ENCODE data around the gene UCKL1.

Gene UCKL1

DNA sequence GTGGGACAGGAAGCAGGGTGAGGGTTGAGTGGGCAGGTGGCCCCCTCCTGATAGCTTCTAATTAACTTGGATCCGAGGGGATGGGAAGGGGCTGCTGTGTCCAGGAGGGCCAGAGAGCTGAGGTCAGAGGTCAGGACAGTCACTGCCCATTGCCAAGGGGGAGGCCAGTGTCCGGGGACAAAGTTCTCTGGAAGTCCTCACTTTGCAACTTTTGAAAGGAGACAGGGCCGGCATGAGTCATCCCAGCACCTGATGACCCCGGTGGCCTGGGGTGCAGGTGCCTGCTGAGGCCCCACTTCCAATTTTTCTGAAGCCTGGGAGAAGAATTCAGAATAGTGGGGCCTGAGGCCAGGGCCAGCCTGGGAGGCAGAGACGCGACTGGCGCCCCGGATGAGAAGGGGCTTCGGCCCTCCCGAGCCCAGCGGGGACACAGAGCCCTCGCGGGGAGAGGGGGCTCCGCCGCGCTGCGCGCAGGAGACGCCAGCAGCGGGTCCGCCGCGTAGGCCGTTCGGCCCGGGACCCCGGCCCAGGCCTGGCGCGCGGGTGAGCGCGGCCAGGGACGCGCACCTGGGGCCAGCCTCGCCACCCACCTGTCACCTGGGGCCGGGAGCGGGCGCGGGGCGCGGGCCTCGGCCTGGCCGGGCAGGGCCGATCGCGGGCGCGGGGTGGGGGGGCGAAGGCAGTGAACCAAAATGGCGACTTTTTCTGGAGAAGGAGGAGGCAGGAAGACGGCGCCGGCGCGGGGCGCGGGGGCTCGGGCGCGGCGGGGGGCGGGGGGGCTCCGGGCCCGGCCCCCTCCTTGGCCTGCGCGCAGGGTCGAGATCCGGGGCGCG, 12.9 kb upstream of the UCKL1 start:
- TF ChIP-seq, protein P1, sequence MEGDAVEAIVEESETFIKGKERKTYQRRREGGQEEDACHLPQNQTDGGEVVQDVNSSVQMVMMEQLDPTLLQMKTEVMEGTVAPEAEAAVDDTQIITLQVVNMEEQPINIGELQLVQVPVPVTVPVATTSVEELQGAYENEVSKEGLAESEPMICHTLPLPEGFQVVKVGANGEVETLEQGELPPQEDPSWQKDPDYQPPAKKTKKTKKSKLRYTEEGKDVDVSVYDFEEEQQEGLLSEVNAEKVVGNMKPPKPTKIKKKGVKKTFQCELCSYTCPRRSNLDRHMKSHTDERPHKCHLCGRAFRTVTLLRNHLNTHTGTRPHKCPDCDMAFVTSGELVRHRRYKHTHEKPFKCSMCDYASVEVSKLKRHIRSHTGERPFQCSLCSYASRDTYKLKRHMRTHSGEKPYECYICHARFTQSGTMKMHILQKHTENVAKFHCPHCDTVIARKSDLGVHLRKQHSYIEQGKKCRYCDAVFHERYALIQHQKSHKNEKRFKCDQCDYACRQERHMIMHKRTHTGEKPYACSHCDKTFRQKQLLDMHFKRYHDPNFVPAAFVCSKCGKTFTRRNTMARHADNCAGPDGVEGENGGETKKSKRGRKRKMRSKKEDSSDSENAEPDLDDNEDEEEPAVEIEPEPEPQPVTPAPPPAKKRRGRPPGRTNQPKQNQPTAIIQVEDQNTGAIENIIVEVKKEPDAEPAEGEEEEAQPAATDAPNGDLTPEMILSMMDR (IDR thresholded peaks at IDR 0.05), result no peak

DNA sequence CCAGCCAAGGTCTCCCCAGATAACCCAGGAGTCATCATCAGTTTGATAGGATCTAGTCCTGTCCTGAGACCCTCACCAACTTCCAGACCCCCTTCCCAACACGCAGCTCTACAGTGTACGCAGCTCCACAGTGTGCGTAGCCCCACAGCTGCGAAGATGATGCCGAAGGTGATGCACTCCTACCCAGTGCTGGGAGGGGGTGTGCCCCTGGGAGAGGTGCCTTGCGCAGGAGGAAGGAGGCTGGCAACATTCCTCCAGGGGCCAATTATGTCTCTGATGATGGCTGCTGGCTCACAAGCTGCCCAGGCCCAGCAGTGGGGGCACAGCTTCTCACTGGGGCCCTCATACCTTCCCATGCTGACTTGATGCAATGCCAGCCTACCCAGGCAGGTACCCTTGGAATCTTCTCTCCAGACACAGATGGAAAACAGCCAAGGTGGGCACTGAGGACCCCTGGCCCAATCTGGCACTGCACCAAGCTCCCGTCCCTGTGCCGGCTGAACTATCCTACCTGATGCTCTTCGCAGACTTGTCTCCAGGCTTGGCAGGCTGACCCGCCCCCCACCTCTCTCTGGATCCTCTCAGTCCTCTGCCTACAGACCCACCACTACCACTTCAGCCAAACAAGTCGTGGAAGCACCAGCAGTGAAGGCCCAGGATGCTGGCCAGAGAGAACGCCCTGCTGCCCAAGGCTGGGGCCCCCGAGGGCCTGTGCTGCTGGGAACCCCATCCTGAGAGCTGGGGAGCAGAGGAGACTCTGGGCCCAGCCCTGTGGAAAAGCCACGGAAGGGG, 12.1 kb upstream of the UCKL1 start:
- TF ChIP-seq, protein P1 (IDR thresholded peaks at IDR 0.05), result no peak

DNA sequence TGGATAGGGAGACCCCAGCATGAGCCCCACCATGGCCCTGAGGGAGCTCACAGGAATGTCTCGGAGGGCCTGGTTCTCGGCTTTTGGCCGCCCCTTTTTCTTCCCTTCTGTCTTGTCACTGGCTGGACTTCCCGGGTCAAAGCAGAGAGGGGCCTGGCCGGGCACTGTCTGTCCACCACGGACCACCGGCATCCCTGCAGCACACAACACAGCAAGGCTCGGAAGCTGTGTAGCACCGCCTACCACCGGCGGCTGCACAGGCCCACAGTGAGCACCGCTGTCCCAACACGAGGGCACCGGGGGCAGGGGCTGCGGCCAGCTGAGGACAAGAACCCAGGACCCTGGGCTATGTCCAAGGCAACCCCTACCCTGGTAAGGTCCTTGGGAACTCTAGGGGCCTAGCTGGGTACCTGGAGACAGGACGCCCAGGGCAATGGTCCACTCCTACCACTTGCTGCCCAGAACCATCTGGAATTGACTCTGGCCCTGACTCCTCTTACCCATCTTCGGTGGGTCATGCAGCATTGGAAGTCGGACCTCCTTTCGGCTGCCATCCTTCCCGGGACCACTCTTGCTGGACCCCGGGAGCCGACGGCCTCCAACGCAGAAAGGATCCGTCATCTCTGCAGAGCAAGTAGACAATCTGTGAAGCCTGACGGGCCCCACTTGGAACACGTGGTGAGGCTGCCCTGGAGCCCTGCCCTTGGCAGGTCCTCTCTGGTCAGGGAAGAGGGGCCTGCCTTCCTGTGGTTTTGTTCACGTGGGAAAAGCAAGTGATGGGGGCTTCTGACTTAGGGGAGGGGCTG, 11.3 kb upstream of the UCKL1 start:
- TF ChIP-seq, protein P1 (IDR thresholded peaks at IDR 0.05), result no peak

DNA sequence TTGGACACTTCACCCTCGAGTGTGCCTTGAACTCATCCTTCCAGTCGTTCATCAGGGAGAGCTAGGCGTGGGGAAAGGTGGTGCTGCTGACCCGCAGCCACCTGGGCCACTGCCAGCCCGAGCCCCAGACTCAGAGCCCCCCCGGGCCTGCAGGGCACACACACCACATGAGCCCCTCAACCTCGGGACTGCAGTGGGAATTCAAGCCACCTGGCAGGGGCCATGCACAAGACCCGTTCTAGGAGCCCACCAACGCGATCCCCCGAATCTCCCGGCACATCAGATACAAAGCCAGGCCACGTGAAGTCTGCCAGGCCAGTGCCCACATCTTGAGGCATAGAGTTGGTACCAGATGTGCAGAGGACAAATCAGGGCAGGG, 10.7 kb upstream of the UCKL1 start:
- TF ChIP-seq, protein P1 (IDR thresholded peaks at IDR 0.05), result no peak

DNA sequence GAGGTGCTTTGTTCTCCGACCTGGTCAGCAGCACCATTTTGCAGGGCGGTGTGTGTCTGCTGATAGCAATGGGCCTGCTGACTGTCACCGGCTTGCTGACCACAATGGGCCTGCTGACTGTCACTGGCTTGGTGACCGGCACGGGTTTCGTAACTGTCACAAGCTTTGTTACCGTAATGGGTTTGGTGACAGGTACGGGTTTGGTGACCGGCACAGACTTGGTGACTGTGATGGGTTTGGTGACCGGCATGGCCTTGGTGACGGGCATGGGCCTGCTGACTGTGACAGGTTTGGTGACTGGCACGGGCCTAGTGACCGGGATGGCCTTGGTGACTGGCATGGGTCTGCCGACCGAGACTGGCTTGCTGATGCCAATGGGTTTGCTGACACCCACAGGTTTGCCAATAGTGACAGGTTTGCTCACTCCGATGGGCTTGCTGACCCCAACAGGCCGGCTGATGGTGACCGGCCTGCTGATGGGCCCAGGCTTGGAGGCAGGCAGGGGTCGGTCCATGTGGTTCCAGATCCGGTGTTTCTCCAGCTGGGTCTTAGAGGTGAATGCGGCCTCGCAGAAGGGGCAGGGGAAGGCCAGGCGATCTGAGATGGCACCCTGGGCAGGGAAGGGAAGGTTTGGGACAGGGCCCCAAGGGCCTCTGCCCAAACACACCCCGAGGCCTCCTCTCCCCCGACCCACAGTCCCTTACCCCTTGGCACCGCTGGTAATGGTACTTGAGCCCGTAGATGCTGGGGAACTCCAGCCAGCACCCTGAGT, 10.1 kb upstream of the UCKL1 start:
- TF ChIP-seq, protein P1 (IDR thresholded peaks at IDR 0.05), result no peak

DNA sequence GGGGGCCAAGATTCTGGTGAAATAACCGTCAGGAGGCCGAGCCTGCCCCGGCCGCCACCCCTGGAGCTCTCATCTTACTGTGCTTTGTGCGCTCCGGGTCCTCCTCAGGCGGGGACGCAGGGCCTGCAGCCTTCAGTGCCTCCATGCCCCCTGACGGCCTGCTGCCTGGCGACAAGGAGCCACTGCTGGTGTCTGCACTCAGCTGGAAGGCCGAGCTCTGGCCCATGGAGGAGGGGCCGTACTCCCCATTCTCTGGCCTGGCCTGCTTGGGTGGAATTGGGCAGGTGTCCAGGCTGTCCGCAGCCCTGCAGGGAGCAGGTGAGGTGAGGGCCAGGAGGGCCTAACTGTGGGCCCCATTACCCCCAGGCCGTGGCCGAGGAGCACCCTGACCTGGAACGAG, 8.2 kb upstream of the UCKL1 start:
- TF ChIP-seq, protein P1 (IDR thresholded peaks at IDR 0.05), result no peak
